ENCODE measurements around the gene PACRG.

DNA sequence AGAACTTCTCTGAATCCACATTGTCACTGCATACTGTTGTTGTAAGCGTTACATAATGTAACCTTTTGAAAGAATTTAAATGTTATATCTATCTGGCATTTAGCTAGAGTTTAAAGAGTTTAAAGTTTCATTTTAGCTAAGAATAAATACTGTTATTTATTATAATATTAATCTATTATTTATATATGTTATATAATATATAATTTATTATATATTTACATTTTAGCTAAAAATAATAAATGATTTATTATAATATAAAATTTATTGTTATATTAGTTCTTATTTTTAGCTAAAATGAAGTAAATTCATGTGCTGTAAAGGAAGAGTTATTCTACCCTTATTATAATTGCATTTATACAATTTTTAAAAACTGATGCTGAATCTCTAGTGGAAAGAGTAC lies 431.3 kb downstream of the PACRG start:
- TF ChIP-seq, protein P1, sequence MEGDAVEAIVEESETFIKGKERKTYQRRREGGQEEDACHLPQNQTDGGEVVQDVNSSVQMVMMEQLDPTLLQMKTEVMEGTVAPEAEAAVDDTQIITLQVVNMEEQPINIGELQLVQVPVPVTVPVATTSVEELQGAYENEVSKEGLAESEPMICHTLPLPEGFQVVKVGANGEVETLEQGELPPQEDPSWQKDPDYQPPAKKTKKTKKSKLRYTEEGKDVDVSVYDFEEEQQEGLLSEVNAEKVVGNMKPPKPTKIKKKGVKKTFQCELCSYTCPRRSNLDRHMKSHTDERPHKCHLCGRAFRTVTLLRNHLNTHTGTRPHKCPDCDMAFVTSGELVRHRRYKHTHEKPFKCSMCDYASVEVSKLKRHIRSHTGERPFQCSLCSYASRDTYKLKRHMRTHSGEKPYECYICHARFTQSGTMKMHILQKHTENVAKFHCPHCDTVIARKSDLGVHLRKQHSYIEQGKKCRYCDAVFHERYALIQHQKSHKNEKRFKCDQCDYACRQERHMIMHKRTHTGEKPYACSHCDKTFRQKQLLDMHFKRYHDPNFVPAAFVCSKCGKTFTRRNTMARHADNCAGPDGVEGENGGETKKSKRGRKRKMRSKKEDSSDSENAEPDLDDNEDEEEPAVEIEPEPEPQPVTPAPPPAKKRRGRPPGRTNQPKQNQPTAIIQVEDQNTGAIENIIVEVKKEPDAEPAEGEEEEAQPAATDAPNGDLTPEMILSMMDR (conservative IDR thresholded peaks at IDR 0.05; ENCODE audit: low read depth, low read length), result no peak
- TF ChIP-seq CHD1 (IDR thresholded peaks at IDR 0.05; ENCODE audit: low read depth, low read length), result no peak
- TF ChIP-seq POLR2A (IDR thresholded peaks at IDR 0.05; ENCODE audit: low read depth, low read length), result no peak
- TF ChIP-seq, protein P2, sequence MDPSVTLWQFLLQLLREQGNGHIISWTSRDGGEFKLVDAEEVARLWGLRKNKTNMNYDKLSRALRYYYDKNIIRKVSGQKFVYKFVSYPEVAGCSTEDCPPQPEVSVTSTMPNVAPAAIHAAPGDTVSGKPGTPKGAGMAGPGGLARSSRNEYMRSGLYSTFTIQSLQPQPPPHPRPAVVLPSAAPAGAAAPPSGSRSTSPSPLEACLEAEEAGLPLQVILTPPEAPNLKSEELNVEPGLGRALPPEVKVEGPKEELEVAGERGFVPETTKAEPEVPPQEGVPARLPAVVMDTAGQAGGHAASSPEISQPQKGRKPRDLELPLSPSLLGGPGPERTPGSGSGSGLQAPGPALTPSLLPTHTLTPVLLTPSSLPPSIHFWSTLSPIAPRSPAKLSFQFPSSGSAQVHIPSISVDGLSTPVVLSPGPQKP (IDR thresholded peaks at IDR 0.05; ENCODE audit: borderline replicate concordance, low read depth, low read length), result no peak
- no peak for TF ChIP-seq MAZ (IDR thresholded peaks at IDR 0.05; ENCODE audit: borderline replicate concordance, low read depth, low read length)
- TF ChIP-seq SMC3 (IDR thresholded peaks at IDR 0.05; ENCODE audit: low read depth, low read length), result no peak
- no peak for TF ChIP-seq RCOR1 (IDR thresholded peaks at IDR 0.05; ENCODE audit: insufficient replicate concordance, low read length)
- no peak for TF ChIP-seq BHLHE40 (IDR thresholded peaks at IDR 0.05; ENCODE audit: low read depth, low read length)
- TF ChIP-seq RAD21 (IDR thresholded peaks at IDR 0.05; ENCODE audit: low read length), result no peak
